Activated T-helper 17 cell treated with anti-CD3 and anti-CD28 coated beads, Interleukin-2, amount 50 U/mL, for 72 hours (primary cell): Measurements from ENCODE around the gene STH. TPM values are rescaled to one million over a fixed set of nuclear protein-coding genes. Genes with fewer than 3 reads are reported as not detected.
A peak's percentile ranks its signal among the peaks of the same experiment; 100 is the strongest.
"Not testable (repeated sequence)": the region's sequence is repeated elsewhere in the genome, so short reads cannot be mapped to it uniquely, and the experiment has no call there.

Source experiments
- ATAC-seq: fragments of 150-1000 bp; cut with Tn5 transposase; replicated peaks from 2 replicates; pipeline ENCODE4 v1.10.0; 2021; ENCODE audit warnings: mild to moderate bottlenecking, moderate library complexity
- H3K27ac Mint-ChIP-seq: one replicate; pipeline ENCODE4 v1.8.0; 2022; ENCODE audit warnings: mixed read lengths
- H3K27me3 Mint-ChIP-seq: one replicate; pipeline ENCODE4 v1.8.0; 2022; ENCODE audit warnings: mixed read lengths
- H3K36me3 Mint-ChIP-seq: one replicate; pipeline ENCODE4 v1.8.0; 2022; ENCODE audit warnings: low read depth, mild to moderate bottlenecking, mixed read lengths
- H3K4me1 Mint-ChIP-seq: one replicate; pipeline ENCODE4 v1.8.0; 2022; ENCODE audit warnings: mixed read lengths
- H3K4me3 Mint-ChIP-seq: one replicate; pipeline ENCODE4 v1.8.0; 2022; ENCODE audit warnings: mild to moderate bottlenecking, mixed read lengths
- H3K9me3 Mint-ChIP-seq: one replicate; pipeline ENCODE4 v1.8.0; 2022; ENCODE audit warnings: mixed read lengths
- total RNA-seq, 2 donors: library from RNA; stranded (reverse); gene quantifications; one replicate each; pipeline ENCODE4 v1.2.3, GENCODE V29; 2022

STH gene
- total RNA-seq, 2 donors from 2014 or later: not detected

- H3K4me1 Mint-ChIP-seq: peaks cover 4% of the 10 kb centered on the region
- no peaks in the 10 kb centered on the region for H3K36me3 Mint-ChIP-seq
- no peaks in the 10 kb centered on the region for H3K9me3 Mint-ChIP-seq
- H3K27ac Mint-ChIP-seq: no peak overlapping the region
- no peak for ATAC-seq
- no peaks in the 10 kb centered on the region for H3K27me3 Mint-ChIP-seq
- no peak overlapping the region for H3K4me3 Mint-ChIP-seq
Observed at GRCh38 chr17:46013502-46014165, 14.6 kb downstream of the STH start.

- H3K27me3 Mint-ChIP-seq, H3K36me3 Mint-ChIP-seq, ATAC-seq, H3K9me3 Mint-ChIP-seq: not testable (repeated sequence)
- Mint-ChIP-seq H3K27ac (peak overlapping the region; percentile 96), H3K4me3 (peak overlapping the region; percentile 77), H3K4me1 (peaks cover 17% of the 10 kb centered on the region)
Observed at GRCh38 chr17:46019408-46019925, 20.4 kb downstream of the STH start.

DNA sequence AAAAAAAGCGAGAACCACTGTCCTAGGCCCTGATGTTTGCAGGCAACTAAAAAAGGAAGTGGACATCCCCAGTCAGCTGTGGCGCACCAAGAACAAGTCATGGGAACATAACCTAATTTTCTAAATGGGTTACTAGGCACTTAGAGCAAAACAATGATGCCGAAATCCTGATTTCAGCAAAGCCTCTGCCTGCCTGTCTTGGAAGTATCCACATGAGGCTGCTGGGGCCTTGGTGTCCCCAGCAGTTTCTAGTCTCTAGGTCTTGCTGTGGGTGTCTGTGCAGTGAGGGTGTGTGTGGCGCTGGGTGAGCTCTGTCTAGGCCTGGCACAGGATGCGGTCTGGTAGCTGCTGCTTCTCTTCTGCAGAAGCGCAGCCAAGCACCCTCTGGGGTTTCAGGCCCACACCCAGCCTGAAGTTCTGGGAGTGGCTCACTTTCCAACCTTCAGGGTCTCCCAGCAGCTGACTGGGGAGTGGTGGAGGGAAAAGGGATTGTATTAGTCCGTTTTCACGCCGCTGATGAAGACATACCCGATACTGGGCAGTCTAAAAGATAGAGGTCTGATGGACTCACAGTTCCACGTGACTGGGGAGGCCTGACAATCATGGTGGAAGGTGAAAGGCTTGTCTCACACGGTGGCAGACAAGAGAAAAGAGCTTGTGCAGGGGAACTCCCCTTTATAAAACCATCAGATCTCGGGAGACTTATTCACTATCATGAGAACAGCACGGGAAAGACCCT, 21.1 kb downstream of the STH start:
- Mint-ChIP-seq H3K9me3 (no peaks in the 10 kb centered on the region), H3K36me3 (no peaks in the 10 kb centered on the region), H3K4me3 (peak overlapping the region; percentile 77), H3K4me1 (peaks cover 17% of the 10 kb centered on the region), H3K27ac (peak overlapping the region; percentile 96), H3K27me3 (no peaks in the 10 kb centered on the region)
- ATAC-seq: peak; percentile 92

DNA sequence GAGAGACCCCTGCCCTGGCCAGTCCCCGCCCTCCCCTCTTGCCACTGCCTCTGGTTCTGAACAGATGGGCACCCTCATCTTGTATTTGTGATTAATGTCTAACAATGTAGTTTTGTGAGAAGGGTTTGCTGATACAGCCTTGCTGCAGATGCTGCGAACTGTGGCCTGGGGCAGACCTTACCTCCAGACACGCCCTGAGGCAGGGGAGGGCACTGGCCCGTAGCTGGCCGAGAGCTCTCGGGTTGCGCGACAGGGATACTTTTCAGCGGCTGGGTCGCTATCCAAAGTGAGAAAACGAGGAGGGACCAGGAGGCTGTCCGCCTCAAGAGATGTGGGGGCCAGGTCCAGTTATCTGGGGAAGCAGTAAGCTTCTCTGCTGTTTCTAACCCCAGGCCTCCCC, 21.9 kb downstream of the STH start:
- H3K4me3 Mint-ChIP-seq: peak overlapping the region; percentile 77
- peaks cover 6% of the 10 kb centered on the region for H3K36me3 Mint-ChIP-seq
- no peaks in the 10 kb centered on the region for H3K27me3 Mint-ChIP-seq
- H3K27ac Mint-ChIP-seq: peak overlapping the region; percentile 96
- no peak for ATAC-seq
- H3K4me1 Mint-ChIP-seq: peaks cover 17% of the 10 kb centered on the region
- H3K9me3 Mint-ChIP-seq: no peaks in the 10 kb centered on the region

- Mint-ChIP-seq H3K4me1 (peaks cover 15% of the 10 kb centered on the region), H3K27ac (peak overlapping the region; percentile 37), H3K36me3 (peaks cover 13% of the 10 kb centered on the region)
- not testable (repeated sequence) for H3K4me3 Mint-ChIP-seq, ATAC-seq, H3K27me3 Mint-ChIP-seq, H3K9me3 Mint-ChIP-seq
Observed at GRCh38 chr17:46023366-46023765, 24.3 kb downstream of the STH start.

DNA sequence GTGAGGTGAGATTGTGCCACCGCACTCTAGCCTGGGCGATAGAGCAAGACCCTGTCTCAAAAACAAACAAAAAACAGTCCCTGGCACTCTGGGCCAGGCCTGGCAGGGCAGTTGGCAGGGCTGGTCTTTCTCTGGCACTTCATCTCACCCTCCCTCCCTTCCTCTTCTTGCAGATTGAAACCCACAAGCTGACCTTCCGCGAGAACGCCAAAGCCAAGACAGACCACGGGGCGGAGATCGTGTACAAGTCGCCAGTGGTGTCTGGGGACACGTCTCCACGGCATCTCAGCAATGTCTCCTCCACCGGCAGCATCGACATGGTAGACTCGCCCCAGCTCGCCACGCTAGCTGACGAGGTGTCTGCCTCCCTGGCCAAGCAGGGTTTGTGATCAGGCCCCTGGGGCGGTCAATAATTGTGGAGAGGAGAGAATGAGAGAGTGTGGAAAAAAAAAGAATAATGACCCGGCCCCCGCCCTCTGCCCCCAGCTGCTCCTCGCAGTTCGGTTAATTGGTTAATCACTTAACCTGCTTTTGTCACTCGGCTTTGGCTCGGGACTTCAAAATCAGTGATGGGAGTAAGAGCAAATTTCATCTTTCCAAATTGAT, 24.8 kb downstream of the STH start:
- H3K4me1 Mint-ChIP-seq: peaks cover 11% of the 10 kb centered on the region
- H3K4me3 Mint-ChIP-seq: no peak overlapping the region
- H3K27ac Mint-ChIP-seq: no peak overlapping the region
- peaks cover 19% of the 10 kb centered on the region for H3K36me3 Mint-ChIP-seq
- ATAC-seq: no peak
- no peaks in the 10 kb centered on the region for H3K27me3 Mint-ChIP-seq
- H3K9me3 Mint-ChIP-seq: no peaks in the 10 kb centered on the region

- Mint-ChIP-seq H3K27me3 (no peaks in the 10 kb centered on the region), H3K4me1 (peaks cover 12% of the 10 kb centered on the region), H3K4me3 (no peak overlapping the region), H3K9me3 (no peaks in the 10 kb centered on the region), H3K27ac (no peak overlapping the region), H3K36me3 (peaks cover 26% of the 10 kb centered on the region)
- ATAC-seq: no peak
Observed at GRCh38 chr17:46024590-46024989, 25.5 kb downstream of the STH start.

- peaks cover 30% of the 10 kb centered on the region for H3K36me3 Mint-ChIP-seq
- H3K9me3 Mint-ChIP-seq: no peaks in the 10 kb centered on the region
- peaks cover 12% of the 10 kb centered on the region for H3K4me1 Mint-ChIP-seq
- H3K27me3 Mint-ChIP-seq: no peaks in the 10 kb centered on the region
- no peak overlapping the region for H3K4me3 Mint-ChIP-seq
- no peak overlapping the region for H3K27ac Mint-ChIP-seq
- no peak for ATAC-seq
Observed at GRCh38 chr17:46025060-46025459, 26.0 kb downstream of the STH start.

- no peaks in the 10 kb centered on the region for H3K9me3 Mint-ChIP-seq
- H3K36me3 Mint-ChIP-seq: peaks cover 36% of the 10 kb centered on the region
- no peak overlapping the region for H3K4me3 Mint-ChIP-seq
- no peaks in the 10 kb centered on the region for H3K27me3 Mint-ChIP-seq
- no peak for ATAC-seq
- H3K4me1 Mint-ChIP-seq: peaks cover 12% of the 10 kb centered on the region
- peak overlapping the region; percentile 62 for H3K27ac Mint-ChIP-seq
Observed at GRCh38 chr17:46025510-46026165, 26.6 kb downstream of the STH start.

DNA sequence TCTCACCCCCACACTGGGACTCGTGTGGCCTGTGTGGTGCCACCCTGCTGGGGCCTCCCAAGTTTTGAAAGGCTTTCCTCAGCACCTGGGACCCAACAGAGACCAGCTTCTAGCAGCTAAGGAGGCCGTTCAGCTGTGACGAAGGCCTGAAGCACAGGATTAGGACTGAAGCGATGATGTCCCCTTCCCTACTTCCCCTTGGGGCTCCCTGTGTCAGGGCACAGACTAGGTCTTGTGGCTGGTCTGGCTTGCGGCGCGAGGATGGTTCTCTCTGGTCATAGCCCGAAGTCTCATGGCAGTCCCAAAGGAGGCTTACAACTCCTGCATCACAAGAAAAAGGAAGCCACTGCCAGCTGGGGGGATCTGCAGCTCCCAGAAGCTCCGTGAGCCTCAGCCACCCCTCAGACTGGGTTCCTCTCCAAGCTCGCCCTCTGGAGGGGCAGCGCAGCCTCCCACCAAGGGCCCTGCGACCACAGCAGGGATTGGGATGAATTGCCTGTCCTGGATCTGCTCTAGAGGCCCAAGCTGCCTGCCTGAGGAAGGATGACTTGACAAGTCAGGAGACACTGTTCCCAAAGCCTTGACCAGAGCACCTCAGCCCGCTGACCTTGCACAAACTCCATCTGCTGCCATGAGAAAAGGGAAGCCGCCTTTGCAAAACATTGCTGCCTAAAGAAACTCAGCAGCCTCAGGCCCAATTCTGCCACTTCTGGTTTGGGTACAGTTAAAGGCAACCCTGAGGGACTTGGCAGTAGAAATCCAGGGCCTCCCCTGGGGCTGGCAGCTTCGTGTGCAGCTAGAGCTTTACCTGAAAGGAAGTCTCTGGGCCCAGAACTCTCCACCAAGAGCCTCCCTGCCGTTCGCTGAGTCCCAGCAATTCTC, 27.4 kb downstream of the STH start:
- Mint-ChIP-seq H3K9me3 (no peaks in the 10 kb centered on the region), H3K27me3 (no peaks in the 10 kb centered on the region), H3K4me1 (peaks cover 11% of the 10 kb centered on the region), H3K4me3 (no peak overlapping the region), H3K36me3 (peaks cover 44% of the 10 kb centered on the region), H3K27ac (peak overlapping the region; percentile 62)
- no peak for ATAC-seq

DNA sequence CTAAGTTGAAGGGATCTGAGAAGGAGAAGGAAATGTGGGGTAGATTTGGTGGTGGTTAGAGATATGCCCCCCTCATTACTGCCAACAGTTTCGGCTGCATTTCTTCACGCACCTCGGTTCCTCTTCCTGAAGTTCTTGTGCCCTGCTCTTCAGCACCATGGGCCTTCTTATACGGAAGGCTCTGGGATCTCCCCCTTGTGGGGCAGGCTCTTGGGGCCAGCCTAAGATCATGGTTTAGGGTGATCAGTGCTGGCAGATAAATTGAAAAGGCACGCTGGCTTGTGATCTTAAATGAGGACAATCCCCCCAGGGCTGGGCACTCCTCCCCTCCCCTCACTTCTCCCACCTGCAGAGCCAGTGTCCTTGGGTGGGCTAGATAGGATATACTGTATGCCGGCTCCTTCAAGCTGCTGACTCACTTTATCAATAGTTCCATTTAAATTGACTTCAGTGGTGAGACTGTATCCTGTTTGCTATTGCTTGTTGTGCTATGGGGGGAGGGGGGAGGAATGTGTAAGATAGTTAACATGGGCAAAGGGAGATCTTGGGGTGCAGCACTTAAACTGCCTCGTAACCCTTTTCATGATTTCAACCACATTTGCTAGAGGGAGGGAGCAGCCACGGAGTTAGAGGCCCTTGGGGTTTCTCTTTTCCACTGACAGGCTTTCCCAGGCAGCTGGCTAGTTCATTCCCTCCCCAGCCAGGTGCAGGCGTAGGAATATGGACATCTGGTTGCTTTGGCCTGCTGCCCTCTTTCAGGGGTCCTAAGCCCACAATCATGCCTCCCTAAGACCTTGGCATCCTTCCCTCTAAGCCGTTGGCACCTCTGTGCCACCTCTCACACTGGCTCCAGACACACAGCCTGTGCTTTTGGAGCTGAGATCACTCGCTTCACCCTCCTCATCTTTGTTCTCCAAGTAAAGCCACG, 28.3 kb downstream of the STH start:
- no peak overlapping the region for H3K27ac Mint-ChIP-seq
- no peak for ATAC-seq

GRCh38 chr17:46027976-46028325, 28.9 kb downstream of the STH start:
- peaks cover 11% of the 10 kb centered on the region for H3K4me1 Mint-ChIP-seq
- no peak overlapping the region for H3K27ac Mint-ChIP-seq
- H3K4me3 Mint-ChIP-seq: no peak overlapping the region
- peaks cover 59% of the 10 kb centered on the region for H3K36me3 Mint-ChIP-seq
- no peaks in the 10 kb centered on the region for H3K9me3 Mint-ChIP-seq
- ATAC-seq: no peak
- no peaks in the 10 kb centered on the region for H3K27me3 Mint-ChIP-seq

More for the DNA sequence above, 28.3 kb downstream of the STH start:
- Mint-ChIP-seq H3K9me3 (no peaks in the 10 kb centered on the region), H3K4me3 (no peak overlapping the region), H3K36me3 (peaks cover 53% of the 10 kb centered on the region), H3K27me3 (no peaks in the 10 kb centered on the region), H3K4me1 (peaks cover 11% of the 10 kb centered on the region)

DNA sequence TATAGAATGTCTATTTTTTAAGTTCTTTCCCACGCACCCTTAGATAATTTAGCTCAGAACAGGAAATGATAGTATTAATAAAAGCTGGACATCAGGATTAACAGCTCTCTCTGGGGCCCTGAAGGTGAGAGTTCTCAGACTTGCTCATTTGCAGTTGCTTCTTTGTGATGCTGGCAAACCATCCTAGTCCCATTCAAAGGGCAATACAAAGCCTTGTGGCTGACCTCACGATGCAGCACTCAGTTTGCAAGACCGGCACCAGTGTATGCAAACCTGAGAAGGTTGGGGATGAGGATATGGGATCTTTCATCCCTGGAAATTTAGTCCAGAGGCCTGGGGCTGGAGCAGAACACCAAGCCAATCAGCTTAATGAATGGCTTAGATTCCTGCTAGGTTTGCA, 29.3 kb downstream of the STH start:
- Mint-ChIP-seq H3K27me3 (no peaks in the 10 kb centered on the region), H3K27ac (no peak overlapping the region), H3K9me3 (no peaks in the 10 kb centered on the region), H3K4me1 (peaks cover 11% of the 10 kb centered on the region), H3K36me3 (peaks cover 63% of the 10 kb centered on the region), H3K4me3 (no peak overlapping the region)
- no peak for ATAC-seq
